Spleen (tissue), 7 donors: Measurements from ENCODE around the gene CCNY.

Experiments
- CTCF ChIP-seq, 11 experiments: fragments of 200-600 bp in 7 of 11; fragments of 450-650 bp in 4 of 11; sonication (generic) in 4 of 11; IDR thresholded peaks in 8 of 11; conservative IDR thresholded peaks in 3 of 11; 1 replicate in 7 of 11; 2 replicates in 4 of 11; pipeline versions ENCODE4 v1.4.0 to v1.8.0; 2016 to 2021; ENCODE audit warnings: antibody characterized with exemption in 11 of 11, inconsistent platforms in 4 of 11, mild to moderate bottlenecking in 1 of 11
- POLR2A ChIP-seq, 3 donors: fragments of 450-650 bp; IDR thresholded peaks; one replicate each; pipeline ENCODE4 v1.5.1; 2017; ENCODE audit warnings: antibody characterized with exemption in 3 of 3, mild to moderate bottlenecking in 1 of 3
- POLR2AphosphoS5 ChIP-seq, 3 donors: sonication (generic); formaldehyde crosslinking; IDR thresholded peaks; one replicate each; pipeline ENCODE4 v1.5.1; 2017; ENCODE audit warnings: antibody characterized with exemption in 3 of 3
- donor health status: DM: no; HTN: no; CAD: no; lungs with moderate emphysema.
- donor health status: DM: no; HTN: no; CAD: no.
- donor health status: DM: no; HTN: no; CAD: no.

GRCh38 chr10:35536789-35537188, 200.5 kb downstream of the CCNY start:
- TF ChIP-seq CTCF (IDR thresholded peaks at IDR 0.05 in 8 of 11, conservative IDR thresholded peaks at IDR 0.05 in 3 of 11) (no peak), POLR2A (IDR thresholded peaks at IDR 0.05) (no peak), POLR2AphosphoS5 (IDR thresholded peaks at IDR 0.05) (no peak)
